Mesenchymal stem cell (in vitro differentiated cells and primary cell): ENCODE data around the gene POLDIP2.

Experiments
- DNase-seq: peaks from one replicate; pipeline ENCODE4 v3.0.0-alpha.2; 2013
- H2AFZ ChIP-seq: one replicate; pipeline ENCODE4 v1.6.1; 2013; ENCODE audit warnings: low read depth, mild to moderate bottlenecking, control low read depth, inconsistent platforms, low read length, moderate library complexity
- H2AK5ac ChIP-seq: 2 replicates; pipeline ENCODE4 v1.6.1; 2013; ENCODE audit warnings: low read length, moderate library complexity, mild to moderate bottlenecking, inconsistent platforms; ENCODE audit not compliant: severe bottlenecking
- H2BK120ac ChIP-seq: one replicate; pipeline ENCODE4 v1.6.1; 2013; ENCODE audit warnings: low read depth, mild to moderate bottlenecking, inconsistent platforms, low read length, moderate library complexity
- H2BK12ac ChIP-seq, 2 experiments: one replicate each; pipeline ENCODE4 v1.6.1; 2013; ENCODE audit warnings: inconsistent platforms in 2 of 2, low read length in 2 of 2, mild to moderate bottlenecking in 2 of 2, moderate library complexity in 2 of 2, control low read depth in 1 of 2
- H2BK15ac ChIP-seq: one replicate; pipeline ENCODE4 v1.6.1; 2013; ENCODE audit warnings: mild to moderate bottlenecking, low read depth, inconsistent platforms; ENCODE audit not compliant: poor library complexity, severe bottlenecking
- H2BK5ac ChIP-seq: 2 replicates; pipeline ENCODE4 v1.6.1; 2013; ENCODE audit warnings: low read depth, mild to moderate bottlenecking, low read length, control low read depth, inconsistent platforms; ENCODE audit not compliant: poor library complexity, severe bottlenecking
- H3K14ac ChIP-seq, 2 experiments: one replicate each; pipeline ENCODE4 v1.6.1; 2013; ENCODE audit warnings: inconsistent platforms in 2 of 2, low read length in 2 of 2, control low read depth in 1 of 2, mild to moderate bottlenecking in 1 of 2, moderate library complexity in 1 of 2
- H3K18ac ChIP-seq, 2 experiments: one replicate each; pipeline ENCODE4 v1.6.1; 2013; ENCODE audit warnings: inconsistent platforms in 2 of 2, low read length in 2 of 2, control low read depth in 1 of 2, low read depth in 1 of 2, mild to moderate bottlenecking in 1 of 2
- H3K23ac ChIP-seq, 2 experiments: one replicate each; pipeline ENCODE4 v1.6.1; 2013; ENCODE audit warnings: inconsistent platforms in 2 of 2, low read length in 2 of 2, mild to moderate bottlenecking in 2 of 2, moderate library complexity in 2 of 2, control low read depth in 1 of 2
- H3K27ac ChIP-seq: 2 replicates; pipeline ENCODE4 v1.5.1; 2013; ENCODE audit warnings: mild to moderate bottlenecking, moderate library complexity, low read length, control low read depth, inconsistent platforms; ENCODE audit not compliant: poor library complexity, severe bottlenecking
- H3K27me3 ChIP-seq, 2 experiments: 2 replicates each; pipeline versions ENCODE4 v1.6.1 to v1.7.0; 2013; ENCODE audit warnings: low read length in 2 of 2, mild to moderate bottlenecking in 2 of 2, moderate library complexity in 2 of 2, control low read depth in 1 of 2, inconsistent platforms in 1 of 2; ENCODE audit not compliant: control insufficient read depth in 1 of 2, insufficient read depth in 1 of 2
- H3K36me3 ChIP-seq, 2 experiments: 2 replicates each; pipeline versions ENCODE4 v1.6.1 to v1.7.0; 2013; ENCODE audit warnings: low read length in 2 of 2, control low read depth in 1 of 2, inconsistent platforms in 1 of 2, low read depth in 1 of 2, mild to moderate bottlenecking in 1 of 2; ENCODE audit not compliant: insufficient read depth in 2 of 2, control insufficient read depth in 1 of 2
- H3K4ac ChIP-seq, 2 experiments: one replicate each; pipeline ENCODE4 v1.6.1; 2013; ENCODE audit warnings: inconsistent platforms in 2 of 2, low read length in 2 of 2, mild to moderate bottlenecking in 2 of 2, moderate library complexity in 2 of 2, control low read depth in 1 of 2, low read depth in 1 of 2
- H3K4me1 ChIP-seq: 2 replicates; pipeline ENCODE4 v1.6.1; 2013; ENCODE audit warnings: low read depth, low read length, control low read depth; ENCODE audit not compliant: control insufficient read depth, insufficient read depth
- H3K4me2 ChIP-seq: 2 replicates; pipeline ENCODE4 v1.6.1; 2013; ENCODE audit warnings: low read length, mild to moderate bottlenecking, inconsistent platforms; ENCODE audit not compliant: poor library complexity, severe bottlenecking
- H3K4me3 ChIP-seq, 2 experiments: 2 replicates each; pipeline versions ENCODE4 v1.5.1 to v1.7.0; 2013; ENCODE audit warnings: low read length in 2 of 2, mild to moderate bottlenecking in 2 of 2, control low read depth in 1 of 2, low read depth in 1 of 2; ENCODE audit not compliant: insufficient read depth in 1 of 2
- H3K79me1 ChIP-seq: replicated peaks from 2 replicates; pipeline ENCODE4 v1.6.1; 2013; ENCODE audit warnings: mild to moderate bottlenecking, control low read depth, low read length, inconsistent platforms; ENCODE audit not compliant: poor library complexity, severe bottlenecking
- H3K9ac ChIP-seq: 2 replicates; pipeline ENCODE4 v1.7.0; 2013; ENCODE audit warnings: mild to moderate bottlenecking, low read length, moderate library complexity
- H3K9me3 ChIP-seq: 2 replicates; pipeline ENCODE4 v1.7.0; 2013; ENCODE audit warnings: mild to moderate bottlenecking, low read length; ENCODE audit not compliant: control insufficient read depth
- H4K8ac ChIP-seq: one replicate; pipeline ENCODE4 v1.6.1; 2013; ENCODE audit warnings: inconsistent platforms, mild to moderate bottlenecking, low read length, moderate library complexity
- H4K91ac ChIP-seq: one replicate; pipeline ENCODE4 v1.6.1; 2013; ENCODE audit warnings: mild to moderate bottlenecking, low read length, inconsistent platforms
- WGBS: methylation state at CpG from one replicate; pipeline ENCODE4 v1.1.7; 2013; ENCODE audit warnings: mixed read lengths; 5-methylcytosine and 5-hydroxymethylcytosine counted together

POLDIP2 gene

GRCh38 chr17:28390563-28390962, 33.2 kb upstream of the POLDIP2 start:
- Histone ChIP-seq H3K18ac (no peak overlapping the region), H3K27ac (no peak overlapping the region), H3K9me3 (no peaks in the 10 kb centered on the region), H2BK15ac (no peak overlapping the region), H2BK5ac (no peak overlapping the region), H3K79me1 (no peaks in the 10 kb centered on the region), H2BK12ac (no peak overlapping the region), H4K8ac (no peak overlapping the region), H3K4me1 (no peaks in the 10 kb centered on the region), H3K27me3 (no peaks in the 10 kb centered on the region), H3K4me3 (no peak overlapping the region), H3K36me3 (peaks cover 3 to 28% of the 10 kb centered on the region in 2 experiments), H4K91ac (no peak overlapping the region), H3K23ac (no peak overlapping the region), H2AFZ (no peak overlapping the region), H2AK5ac (no peak overlapping the region), H3K9ac (no peak overlapping the region), H3K4me2 (no peak overlapping the region), H3K4ac (no peak overlapping the region), H2BK120ac (no peak overlapping the region), H3K14ac (no peak overlapping the region)
- no peak for DNase-seq
- 94% methylated on average over 2 of the region's 2 CpGs for WGBS

- Histone ChIP-seq H4K8ac (no peak overlapping the region), H4K91ac (no peak overlapping the region), H2BK120ac (no peak overlapping the region), H3K4ac (no peak overlapping the region), H3K27ac (no peak overlapping the region), H3K14ac (no peak overlapping the region), H3K23ac (no peak overlapping the region), H3K4me2 (no peak overlapping the region), H3K4me3 (no peak overlapping the region), H3K27me3 (no peaks in the 10 kb centered on the region), H3K79me1 (no peaks in the 10 kb centered on the region), H2AK5ac (no peak overlapping the region), H3K18ac (no peak overlapping the region), H2BK12ac (no peak overlapping the region), H3K36me3 (peaks cover 6 to 28% of the 10 kb centered on the region in 2 experiments), H3K9me3 (no peaks in the 10 kb centered on the region), H2BK5ac (no peak overlapping the region), H3K9ac (no peak overlapping the region), H2AFZ (no peak overlapping the region), H2BK15ac (no peak overlapping the region), H3K4me1 (no peaks in the 10 kb centered on the region)
- 23% methylated on average over 1 of the region's 1 CpG for WGBS
- DNase-seq, result no peak
Observed at GRCh38 chr17:28390141-28390540, 32.8 kb upstream of the POLDIP2 start.

GRCh38 chr17:28388106-28388505, 30.8 kb upstream of the POLDIP2 start:
- Histone ChIP-seq H3K14ac (no peak overlapping the region), H3K9me3 (no peaks in the 10 kb centered on the region), H3K27me3 (peaks cover 7 to 18% of the 10 kb centered on the region in 2 experiments), H3K4me1 (peaks cover 9% of the 10 kb centered on the region), H4K91ac (no peak overlapping the region), H2BK5ac (no peak overlapping the region), H3K4ac (no peak overlapping the region), H3K36me3 (peaks cover 10 to 28% of the 10 kb centered on the region in 2 experiments), H3K27ac (no peak overlapping the region), H2BK12ac (no peak overlapping the region), H2BK120ac (no peak overlapping the region), H3K23ac (no peak overlapping the region), H2AK5ac (no peak overlapping the region), H3K4me3 (no peak overlapping the region), H3K4me2 (no peak overlapping the region), H3K18ac (no peak overlapping the region), H2BK15ac (no peak overlapping the region), H3K9ac (no peak overlapping the region), H2AFZ (no peak overlapping the region), H4K8ac (no peak overlapping the region), H3K79me1 (no peaks in the 10 kb centered on the region)
- 98% methylated on average over 11 of the region's 11 CpGs for WGBS
- no peak for DNase-seq

- Histone ChIP-seq H3K23ac (no peak overlapping the region), H2BK120ac (no peak overlapping the region), H2BK15ac (no peak overlapping the region), H2AK5ac (no peak overlapping the region), H3K9ac (no peak overlapping the region), H3K14ac (no peak overlapping the region), H4K91ac (no peak overlapping the region), H2BK5ac (no peak overlapping the region), H3K4ac (no peak overlapping the region), H3K4me1 (peaks cover 10% of the 10 kb centered on the region), H3K9me3 (no peaks in the 10 kb centered on the region), H3K27me3 (peaks cover 12 to 27% of the 10 kb centered on the region in 2 experiments), H3K79me1 (no peaks in the 10 kb centered on the region), H2BK12ac (no peak overlapping the region), H3K27ac (no peak overlapping the region), H3K4me3 (no peak overlapping the region), H2AFZ (no peak overlapping the region), H3K4me2 (no peak overlapping the region), H3K18ac (no peak overlapping the region), H3K36me3 (peaks cover 14 to 28% of the 10 kb centered on the region in 2 experiments), H4K8ac (no peak overlapping the region)
- no peak for DNase-seq
Observed at GRCh38 chr17:28386391-28386790, 29.1 kb upstream of the POLDIP2 start.
